Stimulated activated naive CD8-positive, alpha-beta T cell treated with anti-CD3 and anti-CD28 coated beads, Interleukin-15, Interleukin-2, amounts not matched to agents 100 ng/mL and 50 ng/mL, for 24 hours (primary cell): ENCODE results near the gene TENT5C.

Experiments used
- H3K27ac Mint-ChIP-seq: one replicate; pipeline ENCODE4 v1.8.0; 2021; ENCODE audit warnings: mild to moderate bottlenecking, mixed read lengths
- H3K27me3 Mint-ChIP-seq: one replicate; pipeline ENCODE4 v1.8.0; 2021; ENCODE audit warnings: mixed read lengths
- H3K36me3 Mint-ChIP-seq: one replicate; pipeline ENCODE4 v1.8.0; 2021; ENCODE audit warnings: low read depth, mixed read lengths
- H3K4me1 Mint-ChIP-seq: one replicate; pipeline ENCODE4 v1.8.0; 2021; ENCODE audit warnings: low read depth, mixed read lengths
- H3K4me3 Mint-ChIP-seq: one replicate; pipeline ENCODE4 v1.8.0; 2021; ENCODE audit warnings: mild to moderate bottlenecking, mixed read lengths
- H3K9me3 Mint-ChIP-seq: one replicate; pipeline ENCODE4 v1.8.0; 2021; ENCODE audit warnings: mixed read lengths

Gene TENT5C

GRCh38 chr1:117611894-117612483 is 6.1 kb downstream of the TENT5C start:
- Mint-ChIP-seq H3K4me1 (peaks cover 75% of the 10 kb centered on the region), H3K9me3 (no peaks in the 10 kb centered on the region), H3K27ac (no peak overlapping the region), H3K27me3 (no peaks in the 10 kb centered on the region), H3K4me3 (no peak overlapping the region), H3K36me3 (peaks cover 4% of the 10 kb centered on the region)

- Mint-ChIP-seq H3K36me3 (peaks cover 4% of the 10 kb centered on the region), H3K4me3 (no peak overlapping the region), H3K4me1 (peaks cover 75% of the 10 kb centered on the region), H3K9me3 (no peaks in the 10 kb centered on the region), H3K27ac (no peak overlapping the region), H3K27me3 (no peaks in the 10 kb centered on the region)
Observed at GRCh38 chr1:117612517-117613248, 6.8 kb downstream of the TENT5C start.

GRCh38 chr1:117613249-117613968 is 7.6 kb downstream of the TENT5C start:
- Mint-ChIP-seq H3K4me1 (peaks cover 75% of the 10 kb centered on the region), H3K27me3 (no peaks in the 10 kb centered on the region), H3K36me3 (peaks cover 4% of the 10 kb centered on the region), H3K27ac (no peak overlapping the region), H3K9me3 (no peaks in the 10 kb centered on the region), H3K4me3 (no peak overlapping the region)

GRCh38 chr1:117613969-117614729 is 8.3 kb downstream of the TENT5C start:
- H3K36me3 Mint-ChIP-seq = peaks cover 4% of the 10 kb centered on the region
- no peaks in the 10 kb centered on the region for H3K27me3 Mint-ChIP-seq
- peaks cover 75% of the 10 kb centered on the region for H3K4me1 Mint-ChIP-seq
- no peaks in the 10 kb centered on the region for H3K9me3 Mint-ChIP-seq
- no peak overlapping the region for H3K27ac Mint-ChIP-seq
- no peak overlapping the region for H3K4me3 Mint-ChIP-seq

- Mint-ChIP-seq H3K4me3 (no peak overlapping the region), H3K4me1 (peaks cover 76% of the 10 kb centered on the region), H3K9me3 (no peaks in the 10 kb centered on the region), H3K27ac (no peak overlapping the region), H3K27me3 (no peaks in the 10 kb centered on the region), H3K36me3 (peaks cover 4% of the 10 kb centered on the region)
Observed at GRCh38 chr1:117615474-117615873, 9.6 kb downstream of the TENT5C start.

- Mint-ChIP-seq H3K36me3 (peaks cover 4% of the 10 kb centered on the region), H3K9me3 (no peaks in the 10 kb centered on the region), H3K27ac (no peak overlapping the region), H3K4me3 (no peak overlapping the region), H3K27me3 (no peaks in the 10 kb centered on the region), H3K4me1 (peaks cover 79% of the 10 kb centered on the region)
Observed at GRCh38 chr1:117616356-117616755, 10.5 kb downstream of the TENT5C start.

- H3K4me1 Mint-ChIP-seq = peaks cover 78% of the 10 kb centered on the region
- H3K4me3 Mint-ChIP-seq = no peak overlapping the region
- H3K9me3 Mint-ChIP-seq = no peaks in the 10 kb centered on the region
- no peaks in the 10 kb centered on the region for H3K27me3 Mint-ChIP-seq
- H3K27ac Mint-ChIP-seq = no peak overlapping the region
- peaks cover 4% of the 10 kb centered on the region for H3K36me3 Mint-ChIP-seq
Observed at GRCh38 chr1:117616967-117617366, 11.1 kb downstream of the TENT5C start.

- Mint-ChIP-seq H3K27me3 (no peaks in the 10 kb centered on the region), H3K36me3 (peaks cover 19% of the 10 kb centered on the region), H3K4me1 (peaks cover 73% of the 10 kb centered on the region), H3K27ac (peak overlapping the region; percentile 47), H3K4me3 (no peak overlapping the region), H3K9me3 (no peaks in the 10 kb centered on the region)
Observed at GRCh38 chr1:117618450-117619122, 12.7 kb downstream of the TENT5C start.

- no peak overlapping the region for H3K4me3 Mint-ChIP-seq
Observed at GRCh38 chr1:117620440-117620839, 14.6 kb downstream of the TENT5C start.

GRCh38 chr1:117621316-117621715 is 15.5 kb downstream of the TENT5C start:
- Mint-ChIP-seq H3K9me3 (no peaks in the 10 kb centered on the region), H3K4me3 (no peak overlapping the region), H3K4me1 (peaks cover 46% of the 10 kb centered on the region), H3K27ac (no peak overlapping the region), H3K27me3 (no peaks in the 10 kb centered on the region), H3K36me3 (peaks cover 38% of the 10 kb centered on the region)

More at GRCh38 chr1:117620440-117620839, 14.6 kb downstream of the TENT5C start:
- Mint-ChIP-seq H3K9me3 (no peaks in the 10 kb centered on the region), H3K27ac (no peak overlapping the region), H3K27me3 (no peaks in the 10 kb centered on the region), H3K36me3 (peaks cover 37% of the 10 kb centered on the region), H3K4me1 (peaks cover 55% of the 10 kb centered on the region)

GRCh38 chr1:117622726-117623125 is 16.9 kb downstream of the TENT5C start:
- H3K4me1 Mint-ChIP-seq = peaks cover 45% of the 10 kb centered on the region
- H3K9me3 Mint-ChIP-seq = no peaks in the 10 kb centered on the region
- peak overlapping the region; percentile 69 for H3K27ac Mint-ChIP-seq
- no peaks in the 10 kb centered on the region for H3K27me3 Mint-ChIP-seq
- no peak overlapping the region for H3K4me3 Mint-ChIP-seq
- peaks cover 37% of the 10 kb centered on the region for H3K36me3 Mint-ChIP-seq

- Mint-ChIP-seq H3K4me3 (no peak overlapping the region), H3K4me1 (peaks cover 42% of the 10 kb centered on the region), H3K36me3 (peaks cover 37% of the 10 kb centered on the region), H3K27ac (no peak overlapping the region), H3K9me3 (no peaks in the 10 kb centered on the region), H3K27me3 (no peaks in the 10 kb centered on the region)
Observed at GRCh38 chr1:117623141-117623540, 17.3 kb downstream of the TENT5C start.

- Mint-ChIP-seq H3K27me3 (no peaks in the 10 kb centered on the region), H3K4me3 (no peak overlapping the region), H3K4me1 (peaks cover 38% of the 10 kb centered on the region), H3K27ac (no peak overlapping the region), H3K36me3 (peaks cover 37% of the 10 kb centered on the region), H3K9me3 (no peaks in the 10 kb centered on the region)
Observed at GRCh38 chr1:117623698-117624097, 17.9 kb downstream of the TENT5C start.

GRCh38 chr1:117627546-117628130 is 21.8 kb downstream of the TENT5C start:
- H3K36me3 Mint-ChIP-seq = peaks cover 39% of the 10 kb centered on the region
- H3K9me3 Mint-ChIP-seq = no peaks in the 10 kb centered on the region
- peaks cover 27% of the 10 kb centered on the region for H3K4me1 Mint-ChIP-seq
- no peak overlapping the region for H3K4me3 Mint-ChIP-seq
- H3K27me3 Mint-ChIP-seq = peaks cover 6% of the 10 kb centered on the region
- no peak overlapping the region for H3K27ac Mint-ChIP-seq
